CD4-positive, alpha-beta memory T cell (primary cell): ENCODE measurements around the gene FOCAD. TPM values are rescaled to one million over a fixed set of nuclear protein-coding genes. Genes with fewer than 3 reads are reported as not detected.

Experiments
- CTCF ChIA-PET: fragments of 350-600 bp; sonication (Branson Sonifier 250); formaldehyde crosslinking; loops from one replicate; lab custom pipeline; 2021; ENCODE audit warnings: inconsistent platforms; ENCODE audit not compliant: partially characterized antibody; lab: Charles Lee
- POLR2A ChIA-PET: fragments of 350-600 bp; sonication (Branson Sonifier 250); formaldehyde crosslinking; loops from one replicate; lab custom pipeline; 2021; ENCODE audit not compliant: partially characterized antibody; lab: Charles Lee
- DNase-seq, 5 donors: peaks; one replicate each; pipeline versions ENCODE4 v3.0.0 to v3.0.0-alpha.2; 2020 to 2022; ENCODE audit warnings: mixed read lengths in 1 of 5
- H3K27ac ChIP-seq: one replicate; pipeline ENCODE4 v1.7.0; 2013; ENCODE audit warnings: low read depth, low read length
- H3K27me3 ChIP-seq: 2 replicates; pipeline ENCODE4 v1.7.0; 2013; ENCODE audit warnings: mild to moderate bottlenecking, low read length, moderate library complexity; ENCODE audit not compliant: insufficient read depth
- H3K36me3 ChIP-seq: 2 replicates; pipeline ENCODE4 v1.7.0; 2013; ENCODE audit warnings: mild to moderate bottlenecking, low read length, moderate library complexity; ENCODE audit not compliant: insufficient read depth
- H3K4me1 ChIP-seq: 2 replicates; pipeline ENCODE4 v1.7.0; 2013; ENCODE audit warnings: mild to moderate bottlenecking, low read length, moderate library complexity; ENCODE audit not compliant: insufficient read depth
- H3K4me3 ChIP-seq, 2 donors: one replicate each; pipeline ENCODE4 v1.7.0; 2013; ENCODE audit warnings: low read length in 2 of 2, mild to moderate bottlenecking in 1 of 2
- H3K9me3 ChIP-seq, 2 donors: one replicate each; pipeline ENCODE4 v1.7.0; 2013; ENCODE audit warnings: low read length in 2 of 2, control low read depth in 1 of 2; ENCODE audit not compliant: control insufficient read depth in 1 of 2
- H3K27ac Mint-ChIP-seq, 7 donors: one replicate each; pipeline ENCODE4 v1.8.0; 2020 to 2021; ENCODE audit warnings: mixed read lengths in 7 of 7, mild to moderate bottlenecking in 6 of 7, inconsistent platforms in 3 of 7, moderate library complexity in 3 of 7
- H3K27me3 Mint-ChIP-seq, 2 donors: one replicate each; pipeline ENCODE4 v1.8.0; 2020 to 2021; ENCODE audit warnings: mixed read lengths in 2 of 2
- H3K36me3 Mint-ChIP-seq, 2 donors: one replicate each; pipeline ENCODE4 v1.8.0; 2020 to 2021; ENCODE audit warnings: mixed read lengths in 2 of 2, inconsistent platforms in 1 of 2, mild to moderate bottlenecking in 1 of 2
- H3K4me1 Mint-ChIP-seq, 4 donors: one replicate each; pipeline ENCODE4 v1.8.0; 2020 to 2021; ENCODE audit warnings: mixed read lengths in 4 of 4, mild to moderate bottlenecking in 1 of 4
- H3K4me3 Mint-ChIP-seq, 8 donors: one replicate each; pipeline ENCODE4 v1.8.0; 2020 to 2021; ENCODE audit warnings: mixed read lengths in 8 of 8, mild to moderate bottlenecking in 7 of 8, moderate library complexity in 6 of 8, inconsistent platforms in 3 of 8
- H3K9me3 Mint-ChIP-seq, 8 donors: one replicate each; pipeline ENCODE4 v1.8.0; 2020 to 2021; ENCODE audit warnings: mixed read lengths in 8 of 8, mild to moderate bottlenecking in 5 of 8, inconsistent platforms in 3 of 8, moderate library complexity in 1 of 8
- intact Hi-C: fragments of 100-400 bp; cut with micrococcal nuclease; formaldehyde crosslinking; loops from one replicate; pipeline ENCODE4 v1.15.1; 2023
- microRNA-seq: library from miRNA; unstranded; fragments of <30 nt; microRNA quantifications from one replicate; pipeline ENCODE4 v1.2.0, GENCODE V29; 2021; ENCODE audit warnings: borderline replicate concordance, borderline number of aligned reads, borderline microRNAs expressed, mixed read lengths
- polyA plus RNA-seq, 2 donors: library from polyadenylated mRNA; unstranded; fragments of 300-500 nt; fragmentation: Illumina TruSeq; gene quantifications; one replicate each; pipeline ENCODE4 v1.2.3, GENCODE V29; 2021
- total RNA-seq, 2 experiments: library from RNA; stranded (reverse); gene quantifications; one replicate each; pipeline ENCODE4 v1.2.3, GENCODE V29; 2021

The FOCAD gene
- total and polyA plus RNA-seq, 4 experiments from 2014 or later: 12.4 to 20.6 (median 17.5) TPM

- Histone ChIP-seq H3K36me3 (no peaks in the 10 kb centered on the region), H3K4me3 (no peak overlapping the region), H3K4me1 (peaks cover 9% of the 10 kb centered on the region), H3K27me3 (no peaks in the 10 kb centered on the region), H3K27ac (no peak overlapping the region), H3K9me3 (no peaks in the 10 kb centered on the region)
- ChIA-PET POLR2A (no interaction called here), CTCF (no interaction called here)
- no peak overlapping the region for H3K4me3 Mint-ChIP-seq
- H3K27ac Mint-ChIP-seq: no peak overlapping the region
- H3K9me3 Mint-ChIP-seq: no peaks in the 10 kb centered on the region
- H3K4me1 Mint-ChIP-seq: peaks cover 15 to 20% (median 19%) of the 10 kb centered on the region in 4 donors
- H3K27me3 Mint-ChIP-seq: no peaks in the 10 kb centered on the region
- no peak for DNase-seq
- intact Hi-C loops: loop anchor here (10.0 kb wide), 1 partner anchor 1632 kb away; the partner anchor contains the start of gene ACER2
- no peaks in the 10 kb centered on the region for H3K36me3 Mint-ChIP-seq
Observed at GRCh38 chr9:21037278-21037677, 353.2 kb downstream of the FOCAD start.

GRCh38 chr9:21039302-21039701 is 355.2 kb downstream of the FOCAD start:
- Mint-ChIP-seq H3K27me3 (no peaks in the 10 kb centered on the region), H3K4me1 (peaks cover 7 to 9% (median 8%) of the 10 kb centered on the region in 4 donors), H3K36me3 (no peaks in the 10 kb centered on the region), H3K4me3 (peak overlapping the region in 5 of 8 donors; percentile 0 to 54 (median 21)), H3K27ac (peak overlapping the region in 4 of 7 donors; percentile 22 to 76 (median 45)), H3K9me3 (no peaks in the 10 kb centered on the region)
- no peak overlapping the region for H3K27ac ChIP-seq
- no peaks in the 10 kb centered on the region for H3K9me3 ChIP-seq
- H3K27me3 ChIP-seq: no peaks in the 10 kb centered on the region
- ChIA-PET POLR2A (interaction anchor here (1.3 kb wide), 1 partner anchor 8 kb away, joined by 6 read pairs; the partner anchor contains the start of gene HACD4), CTCF (no interaction called here)
- peaks cover 6% of the 10 kb centered on the region for H3K4me1 ChIP-seq
- DNase-seq: no peak
- intact Hi-C loops: loop anchor here (10.0 kb wide), 1 partner anchor 1635 kb away; the partner anchor contains the start of gene ACER2
- no peaks in the 10 kb centered on the region for H3K36me3 ChIP-seq
- H3K4me3 ChIP-seq: no peak overlapping the region

DNA sequence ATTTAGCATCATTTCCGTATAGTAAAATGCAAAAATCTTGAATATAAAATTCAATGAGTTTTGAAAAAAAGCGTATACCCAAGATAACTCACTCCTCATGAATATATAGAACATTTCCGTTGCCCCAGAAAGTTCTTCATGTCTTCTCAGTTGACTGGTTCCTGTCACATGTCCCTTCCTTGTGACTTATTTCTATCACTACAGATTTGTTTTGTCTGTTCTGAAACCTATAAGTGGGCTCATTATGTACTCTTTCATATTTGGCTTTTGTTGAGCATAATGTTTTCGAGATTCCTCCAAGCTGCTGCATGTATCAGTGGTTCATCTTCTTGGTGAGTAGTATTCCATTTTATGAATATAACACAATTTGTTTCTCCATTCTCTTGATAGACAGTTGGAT is 358.4 kb downstream of the FOCAD start:
- Mint-ChIP-seq H3K4me1 (peaks cover 6 to 9% (median 8%) of the 10 kb centered on the region in 4 donors), H3K27me3 (no peaks in the 10 kb centered on the region), H3K27ac (no peak overlapping the region), H3K9me3 (no peaks in the 10 kb centered on the region), H3K4me3 (no peak overlapping the region), H3K36me3 (no peaks in the 10 kb centered on the region)
- Histone ChIP-seq H3K27me3 (no peaks in the 10 kb centered on the region), H3K9me3 (no peaks in the 10 kb centered on the region), H3K4me1 (peaks cover 6% of the 10 kb centered on the region), H3K27ac (no peak overlapping the region), H3K4me3 (no peak overlapping the region), H3K36me3 (no peaks in the 10 kb centered on the region)
- POLR2A ChIA-PET: no interaction called here
- DNase-seq: no peak
- CTCF ChIA-PET: no interaction called here
- intact Hi-C loops: no loop called here

DNA sequence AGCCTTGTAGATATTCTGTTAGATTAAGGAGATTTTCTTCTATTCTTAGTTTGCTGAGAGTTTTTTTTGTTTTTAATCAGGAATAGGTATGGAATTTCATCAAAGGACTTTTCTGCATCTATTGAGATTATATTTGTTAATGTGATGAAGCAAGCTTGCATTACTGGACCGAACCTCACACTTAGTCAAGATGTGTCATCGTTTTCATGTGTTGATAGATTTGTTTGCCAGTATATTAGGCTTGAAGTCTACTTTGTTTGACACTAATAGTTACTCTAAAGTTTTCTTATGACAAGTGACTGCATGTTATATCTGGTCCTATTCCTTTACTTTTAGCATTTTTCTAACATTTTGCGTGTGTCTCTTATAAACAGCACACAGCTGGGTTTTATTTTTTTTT is 359.8 kb downstream of the FOCAD start:
- no peak for DNase-seq
- no peak overlapping the region for H3K27ac Mint-ChIP-seq
- Histone ChIP-seq H3K4me3 (no peak overlapping the region), H3K27me3 (no peaks in the 10 kb centered on the region), H3K9me3 (no peaks in the 10 kb centered on the region), H3K4me1 (peaks cover 6% of the 10 kb centered on the region), H3K36me3 (no peaks in the 10 kb centered on the region), H3K27ac (no peak overlapping the region)
- H3K4me1 Mint-ChIP-seq: peaks cover 6 to 10% (median 8%) of the 10 kb centered on the region in 4 donors
- no peak overlapping the region for H3K4me3 Mint-ChIP-seq
- no peaks in the 10 kb centered on the region for H3K9me3 Mint-ChIP-seq
- no peaks in the 10 kb centered on the region for H3K27me3 Mint-ChIP-seq
- CTCF ChIA-PET: no interaction called here
- intact Hi-C loops: no loop called here
- POLR2A ChIA-PET: no interaction called here
- no peaks in the 10 kb centered on the region for H3K36me3 Mint-ChIP-seq

Small RNA genes lying within 50 kb of the gene (microRNA-seq; reads per million reads assigned to microRNA genes)
- 3.6 reads per million, percentile 17 among the genes with 10 or more reads in this experiment for gene MIR491

Other genes starting within 250 kb of the FOCAD start
- gene MLLT3, start 61.8 kb upstream of the FOCAD start, total RNA-seq: 10 to 100 TPM; 52.5 to 54.4 TPM
- gene MLLT3, start 61.8 kb upstream of the FOCAD start, polyA plus RNA-seq: 10 to 100 TPM; 20.7 to 32.5 TPM